HG03108 (cell line): ENCODE data around the gene THAP12.

ENCODE experiments used
- ATAC-seq: cut with Tn5 transposase; IDR thresholded peaks from one replicate; pipeline ENCODE4 v1.9.1; 2021; ENCODE audit warnings: moderate library complexity; ENCODE audit not compliant: unreplicated experiment

Gene THAP12

DNA sequence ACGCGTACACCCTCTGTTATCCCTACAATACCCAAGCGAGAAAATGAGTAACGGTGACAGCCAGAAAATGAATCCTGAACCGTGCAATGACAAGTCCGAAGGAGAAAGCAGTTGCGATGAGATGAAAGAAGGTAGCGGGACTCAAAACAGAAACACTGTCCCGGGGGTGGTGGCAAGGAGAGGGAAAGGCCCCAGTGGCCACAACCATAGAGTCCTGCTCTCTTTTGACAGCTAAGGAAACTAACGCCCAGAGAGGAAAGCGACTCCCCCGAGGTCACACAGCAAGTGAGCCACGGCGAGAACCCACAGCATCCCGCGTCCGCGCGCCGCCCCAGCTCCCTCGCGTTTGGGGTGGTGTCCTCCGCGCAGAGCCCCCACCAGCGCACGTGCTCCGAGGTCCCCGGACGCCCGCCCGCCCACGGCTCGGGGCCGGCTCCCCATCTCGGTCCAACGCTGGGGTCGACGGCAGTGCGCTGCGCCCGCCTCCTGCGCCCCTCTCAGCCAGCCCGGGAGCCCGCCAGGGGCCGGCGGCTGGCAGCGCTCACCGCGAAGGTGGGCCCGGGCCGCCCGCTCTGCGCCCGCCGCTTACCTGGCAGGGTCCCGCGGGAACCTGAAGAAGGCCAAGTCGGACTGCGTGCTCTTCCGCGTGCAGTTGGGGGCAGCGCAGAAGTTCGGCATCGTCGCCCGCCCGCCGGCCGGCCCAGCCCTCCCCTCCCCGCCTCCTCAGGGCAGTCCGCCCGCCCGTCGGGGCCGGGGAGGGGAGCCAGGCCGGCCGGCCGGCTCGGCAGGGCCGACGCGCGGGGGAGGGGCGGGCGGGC is 564 bp downstream of the THAP12 start:
- peak; percentile 1 for ATAC-seq

DNA sequence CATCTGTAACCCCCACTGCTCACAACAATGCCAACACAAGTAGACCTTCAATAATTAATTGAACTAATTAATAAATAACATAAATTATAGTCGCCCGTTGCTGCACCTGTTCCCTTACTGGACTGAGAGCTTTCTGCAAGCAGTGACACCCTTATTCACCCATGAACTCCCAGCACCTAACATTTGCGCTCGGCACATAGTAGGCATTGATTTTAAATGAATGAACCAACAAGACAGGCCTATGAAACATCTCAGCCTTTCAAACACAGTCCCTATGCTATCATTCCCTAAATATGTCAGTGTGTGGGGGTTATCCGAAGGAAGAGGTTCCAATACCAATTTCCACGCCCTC is 1.1 kb downstream of the THAP12 start:
- no peak for ATAC-seq

DNA sequence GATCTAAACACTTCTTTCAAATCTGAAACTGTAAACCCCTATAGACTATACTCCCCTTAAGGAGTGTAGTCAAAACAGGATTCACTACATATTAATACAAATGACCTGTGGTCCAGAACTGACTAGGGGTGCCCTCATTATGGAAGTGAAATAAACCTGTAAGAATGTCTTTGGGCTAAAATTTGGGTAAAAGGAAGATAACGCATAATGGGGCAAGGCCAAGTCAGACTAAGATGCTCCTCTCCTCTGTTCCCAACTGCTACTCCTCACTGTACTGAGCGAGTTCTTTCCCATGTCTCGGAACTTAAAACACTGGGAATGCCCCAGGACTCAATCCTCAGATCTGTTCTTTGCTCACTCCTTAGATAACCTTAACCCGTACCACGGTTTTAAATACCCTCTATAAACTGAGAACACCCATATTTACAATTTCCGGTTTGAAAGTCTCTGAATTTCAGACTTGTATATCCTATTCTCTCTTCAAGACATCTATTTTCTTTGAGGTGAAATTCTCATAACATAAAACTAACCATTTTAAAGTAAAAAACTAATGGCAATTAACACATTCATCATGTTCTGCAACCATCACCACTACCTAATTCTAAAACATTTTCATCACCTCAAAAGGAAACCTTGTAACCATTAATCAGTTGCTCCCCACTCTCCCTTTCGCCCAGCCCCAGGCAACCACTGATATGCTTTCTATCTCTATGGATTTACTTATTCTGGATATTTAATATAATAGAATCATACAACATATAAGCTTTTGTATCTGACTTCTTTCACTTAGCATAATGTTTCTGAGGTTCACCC is 4.0 kb downstream of the THAP12 start:
- no peak for ATAC-seq

DNA sequence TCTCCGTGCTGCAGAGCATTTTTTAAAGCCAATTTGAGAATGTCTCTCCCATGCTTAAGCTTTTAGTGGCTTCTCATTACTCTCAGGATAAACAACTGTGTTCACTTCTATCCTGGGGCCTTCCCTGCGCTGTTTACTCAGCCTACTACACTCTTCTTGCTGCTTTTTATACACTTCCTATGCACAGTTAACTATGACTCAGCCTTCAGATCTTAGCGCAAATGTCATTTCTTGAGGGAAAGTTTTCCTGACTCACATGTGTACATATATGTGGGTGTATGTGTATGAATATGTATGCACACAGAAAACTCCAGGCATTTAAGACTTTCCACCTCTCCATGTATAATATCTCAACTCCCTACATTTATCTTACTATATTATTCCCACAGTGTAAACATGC is 9.8 kb downstream of the THAP12 start:
- peak; percentile 61 for ATAC-seq

DNA sequence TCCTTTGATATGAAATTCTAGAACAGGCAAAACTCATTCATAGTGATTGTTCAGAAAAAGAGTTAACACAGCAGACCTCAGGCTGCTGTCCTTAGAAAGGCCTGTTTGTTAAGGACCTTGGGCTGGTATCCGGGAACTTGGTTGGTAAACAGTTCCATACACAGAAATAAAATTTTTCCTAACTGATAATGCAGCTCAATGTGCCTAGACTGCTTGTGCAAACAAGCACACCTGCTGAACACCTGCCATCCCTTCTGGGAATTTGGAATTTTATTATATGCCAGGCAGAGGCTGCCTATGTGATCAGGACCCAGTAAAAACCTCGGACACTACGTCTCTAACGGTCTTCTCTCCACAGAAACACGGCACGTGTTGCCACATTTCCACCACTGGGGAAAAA is 11.5 kb downstream of the THAP12 start:
- no peak for ATAC-seq

DNA sequence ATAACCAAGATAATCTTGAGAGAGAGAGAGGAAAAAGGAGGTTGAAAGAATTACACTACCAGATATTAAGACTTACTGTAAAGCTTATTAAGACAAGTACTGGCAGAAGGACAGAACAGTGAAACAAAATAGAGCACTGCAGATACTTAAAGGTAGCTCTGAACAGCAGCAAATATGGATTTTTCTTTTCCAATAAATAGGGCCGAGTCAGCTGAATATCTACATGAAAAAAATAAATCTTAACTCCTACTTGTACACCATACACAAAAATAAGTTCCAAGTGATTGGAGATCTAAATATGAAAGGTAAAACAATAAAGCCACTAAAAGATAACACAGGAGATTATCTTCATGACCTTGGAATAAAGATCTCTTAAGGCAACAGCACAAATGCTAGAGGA is 12.4 kb downstream of the THAP12 start:
- no peak for ATAC-seq

DNA sequence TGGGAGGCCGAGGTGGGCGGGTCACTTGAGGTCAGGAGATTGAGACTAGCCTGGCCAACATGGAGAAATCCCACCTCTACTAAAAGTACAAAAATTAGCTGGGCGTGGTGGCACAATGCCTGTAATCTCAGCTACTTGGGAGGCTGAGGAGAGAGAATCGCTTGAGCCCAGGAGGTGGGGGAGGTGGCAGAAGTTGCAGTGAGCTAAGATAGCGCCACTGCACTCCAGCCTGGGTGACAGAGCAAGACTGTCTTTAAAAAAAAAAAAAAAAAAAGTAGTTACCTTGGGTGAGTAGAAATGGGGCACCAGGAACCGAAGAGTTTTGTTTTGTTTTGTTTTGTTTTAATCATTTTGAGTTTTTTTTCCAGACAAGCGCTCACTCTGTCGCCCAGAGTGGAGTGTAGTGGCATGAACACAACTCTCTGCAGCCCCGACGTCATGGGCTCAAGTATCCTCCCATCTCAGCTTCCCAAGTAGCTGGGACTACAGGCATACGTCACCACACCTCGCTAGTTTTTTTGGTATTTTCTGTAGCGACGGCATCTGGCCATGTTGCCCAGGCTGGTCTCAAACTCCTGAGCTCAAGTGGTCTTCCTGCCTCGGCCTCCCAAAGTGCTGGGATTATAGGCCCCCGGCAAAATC is 15.8 kb downstream of the THAP12 start:
- ATAC-seq: no peak

DNA sequence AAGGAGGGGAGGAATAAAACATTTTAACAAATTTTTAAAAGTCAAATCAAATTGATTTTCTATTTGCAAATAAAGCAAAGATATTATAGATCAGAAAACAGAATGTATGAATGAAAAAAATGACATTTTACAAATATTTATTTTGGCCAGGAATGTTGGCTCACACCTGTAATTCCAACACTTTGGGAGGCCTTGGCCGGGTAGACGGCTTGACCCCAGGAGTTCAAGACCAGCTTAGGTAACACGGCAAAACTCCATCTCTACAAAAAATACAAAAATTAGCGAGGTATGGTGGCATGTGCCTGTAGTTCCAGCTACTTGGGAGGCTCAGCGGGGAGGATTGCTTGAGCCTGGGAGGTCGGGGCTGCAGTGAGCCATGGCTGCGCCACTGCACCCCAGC is 18.2 kb downstream of the THAP12 start:
- ATAC-seq: no peak

DNA sequence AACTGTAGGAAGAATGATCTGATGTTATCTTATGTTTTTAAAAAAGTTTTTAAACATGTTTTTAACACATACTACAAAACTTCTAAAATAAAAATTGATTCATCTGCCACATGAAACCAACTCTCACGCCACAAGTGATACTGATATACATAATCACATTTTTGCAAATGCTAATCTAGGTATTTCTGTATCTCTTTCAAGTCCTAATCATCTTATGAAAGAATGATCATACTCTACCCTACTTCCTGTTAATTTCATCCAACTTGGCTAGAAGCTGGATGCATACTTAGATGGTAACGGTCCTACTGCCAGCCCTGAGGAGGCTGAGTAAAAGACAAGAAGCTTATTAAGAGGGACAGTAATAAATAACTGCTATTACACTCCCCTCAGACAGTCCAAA is 19.2 kb downstream of the THAP12 start:
- no peak for ATAC-seq

DNA sequence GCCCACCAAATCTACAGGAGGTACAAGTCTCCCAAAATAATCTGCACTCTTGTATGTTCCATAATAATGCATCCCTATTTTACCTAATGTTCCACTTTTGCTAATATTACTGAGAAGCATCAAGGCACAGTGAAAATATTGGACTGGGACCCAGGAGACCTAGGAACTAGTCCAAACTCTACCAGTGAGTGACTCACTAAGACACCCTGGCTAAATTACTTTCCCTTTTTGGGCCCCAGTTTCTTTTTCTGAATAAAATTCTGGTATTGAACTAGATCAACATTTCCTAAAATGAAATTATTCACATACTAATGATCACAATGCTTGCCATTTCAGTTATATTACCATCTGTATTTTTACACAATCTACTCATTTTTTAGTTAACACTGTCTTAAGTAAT is 19.6 kb downstream of the THAP12 start:
- ATAC-seq: no peak

DNA sequence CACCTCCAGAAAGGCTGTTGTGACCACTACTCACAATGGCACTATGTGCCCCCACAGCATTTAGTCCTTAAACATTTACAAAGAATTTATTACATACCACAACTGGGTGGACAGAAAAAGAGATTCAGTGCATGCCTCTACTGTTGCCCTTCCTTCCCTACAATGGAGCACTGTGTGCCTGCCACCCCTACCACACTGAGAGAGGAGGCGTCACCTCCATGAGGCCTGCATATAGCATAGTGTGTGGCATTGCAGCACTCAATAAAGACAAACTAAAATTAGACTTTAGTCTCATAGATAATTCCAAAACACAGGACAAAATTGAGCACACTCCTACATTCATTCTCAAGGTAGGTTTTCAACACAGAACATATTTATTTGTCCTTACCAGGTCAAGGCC is 25.8 kb downstream of the THAP12 start:
- ATAC-seq: no peak

DNA sequence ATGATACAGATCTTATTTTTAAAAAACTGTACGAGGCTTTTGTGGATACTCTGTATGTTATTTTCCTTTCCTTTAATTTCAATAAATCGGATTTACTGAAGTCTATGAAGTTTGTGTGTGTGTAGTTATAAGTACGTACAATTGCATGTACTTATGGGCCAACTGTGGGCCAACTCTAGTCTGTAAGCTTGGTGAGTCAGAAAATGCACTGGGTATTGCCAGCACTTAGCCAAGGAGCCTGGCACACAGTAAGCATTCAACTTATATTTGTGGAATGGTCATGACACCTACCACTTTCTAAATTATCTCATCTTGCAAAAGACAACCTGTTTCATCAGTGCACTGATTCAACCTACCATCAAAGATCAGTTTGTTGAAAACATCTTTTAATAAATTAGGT is 32.6 kb downstream of the THAP12 start:
- no peak for ATAC-seq

DNA sequence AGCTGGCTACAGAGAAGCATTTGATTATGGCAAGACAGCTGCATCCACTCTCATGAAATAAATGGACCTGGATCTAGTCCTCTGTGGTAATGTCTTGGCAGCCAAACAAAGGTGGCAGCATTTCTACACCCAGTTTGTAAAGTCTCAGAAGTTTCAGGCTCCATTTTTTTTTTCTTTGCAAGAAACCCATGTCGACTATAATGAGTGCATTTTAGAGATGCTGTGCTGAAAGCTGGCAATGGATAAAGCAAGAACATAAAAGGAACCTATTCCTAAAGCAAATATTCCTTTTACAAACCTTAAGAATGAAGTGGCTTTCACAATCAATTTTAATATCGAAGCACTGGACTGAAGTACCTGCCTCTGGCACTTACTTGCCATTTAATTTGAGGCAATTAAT is 33.5 kb downstream of the THAP12 start:
- ATAC-seq: no peak

DNA sequence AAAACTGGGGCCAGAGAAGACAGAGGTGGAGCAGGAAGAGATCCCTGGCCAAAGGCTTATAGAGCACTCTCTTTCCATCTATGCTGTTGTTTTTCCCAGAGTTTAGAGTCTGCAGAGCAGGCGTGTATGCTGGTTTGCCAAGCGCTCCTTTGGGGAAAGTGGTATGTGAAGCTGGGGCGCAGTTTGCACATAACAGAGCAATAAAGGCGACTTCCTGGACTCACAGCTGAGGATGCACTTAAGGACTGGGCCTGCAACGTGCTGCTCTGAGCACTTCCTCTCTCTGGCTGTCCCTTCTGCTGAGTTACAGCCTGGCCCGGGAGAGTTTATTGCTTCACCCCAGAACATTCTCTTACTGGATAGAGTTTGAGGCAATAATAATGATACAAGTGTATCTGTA is 41.7 kb downstream of the THAP12 start:
- ATAC-seq: no peak

DNA sequence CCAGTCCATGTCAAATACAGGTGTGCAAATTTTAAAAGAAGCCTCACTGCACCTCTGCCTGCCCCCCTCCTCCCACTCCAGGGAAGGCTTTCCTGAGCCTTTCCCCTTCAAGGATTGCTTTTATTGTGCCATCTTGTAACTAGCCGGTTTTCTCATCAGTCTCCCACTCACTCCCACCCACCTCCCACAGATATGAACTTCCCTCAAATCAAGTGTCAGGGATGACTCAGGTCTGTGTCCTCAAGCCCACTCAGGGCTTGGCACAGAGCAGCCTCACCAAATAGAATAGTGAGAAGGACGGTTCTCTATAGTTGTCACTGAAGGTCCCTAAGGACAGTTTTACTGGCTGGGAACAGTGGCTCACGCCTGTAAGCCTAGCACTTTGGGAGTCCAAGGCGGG is 43.0 kb downstream of the THAP12 start:
- no peak for ATAC-seq

DNA sequence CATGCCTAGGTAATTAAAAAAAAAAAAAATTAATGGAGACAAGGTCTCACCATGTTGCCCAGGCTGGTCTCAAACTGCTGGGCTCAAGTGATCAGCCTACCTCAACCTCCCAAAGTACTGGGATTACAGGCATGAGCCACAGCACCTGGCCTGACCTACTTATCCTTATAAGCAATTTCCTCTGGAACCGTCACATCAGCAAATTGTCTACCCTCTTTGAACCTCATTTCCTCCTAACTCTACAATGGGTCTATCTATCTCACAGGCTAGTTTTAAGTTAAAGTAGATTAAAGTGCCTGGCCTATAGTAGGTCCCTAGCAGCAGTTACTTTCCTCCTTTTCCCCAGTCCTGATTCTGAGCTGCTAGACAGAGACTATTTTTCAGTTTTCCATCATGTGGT is 43.5 kb downstream of the THAP12 start:
- ATAC-seq: no peak

DNA sequence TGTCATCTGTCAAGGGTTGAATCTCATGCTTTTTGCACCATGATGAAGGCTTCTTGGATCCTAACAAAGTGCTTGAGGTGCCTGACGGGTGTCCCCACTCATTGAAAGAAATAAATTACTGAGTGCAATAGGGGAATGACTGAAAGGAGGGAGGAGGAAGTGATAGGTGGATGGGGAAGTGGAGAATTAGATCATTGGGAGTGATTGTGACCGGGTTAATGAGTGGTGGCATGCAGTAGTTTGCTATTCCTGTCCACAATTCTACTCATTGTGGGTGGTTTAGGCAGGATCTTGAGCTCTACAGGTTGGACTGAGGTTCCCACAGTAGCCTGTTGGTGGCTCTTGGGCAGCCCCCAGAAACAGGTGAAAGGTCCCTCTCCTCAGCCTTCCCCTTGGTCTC is 44.3 kb downstream of the THAP12 start:
- no peak for ATAC-seq

DNA sequence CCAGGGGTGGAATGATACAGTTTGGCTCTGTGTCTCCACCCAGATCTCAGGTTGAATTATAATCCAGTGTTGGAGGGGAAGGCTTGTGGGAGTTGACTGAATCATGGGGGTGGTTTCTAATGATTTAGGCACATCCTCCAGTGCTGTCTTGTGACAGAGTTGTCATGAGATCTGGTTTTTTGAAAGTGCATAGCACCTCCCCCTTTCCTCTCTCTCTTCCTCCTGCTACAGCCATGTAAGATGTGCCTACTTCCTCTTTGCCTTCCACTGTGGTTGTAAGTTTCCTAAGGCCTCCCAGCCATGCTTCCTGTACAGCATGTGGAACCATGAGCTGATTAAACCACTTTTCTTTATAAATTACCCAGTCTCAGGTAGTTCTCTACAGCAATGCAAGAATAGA is 45.1 kb downstream of the THAP12 start:
- ATAC-seq: no peak

DNA sequence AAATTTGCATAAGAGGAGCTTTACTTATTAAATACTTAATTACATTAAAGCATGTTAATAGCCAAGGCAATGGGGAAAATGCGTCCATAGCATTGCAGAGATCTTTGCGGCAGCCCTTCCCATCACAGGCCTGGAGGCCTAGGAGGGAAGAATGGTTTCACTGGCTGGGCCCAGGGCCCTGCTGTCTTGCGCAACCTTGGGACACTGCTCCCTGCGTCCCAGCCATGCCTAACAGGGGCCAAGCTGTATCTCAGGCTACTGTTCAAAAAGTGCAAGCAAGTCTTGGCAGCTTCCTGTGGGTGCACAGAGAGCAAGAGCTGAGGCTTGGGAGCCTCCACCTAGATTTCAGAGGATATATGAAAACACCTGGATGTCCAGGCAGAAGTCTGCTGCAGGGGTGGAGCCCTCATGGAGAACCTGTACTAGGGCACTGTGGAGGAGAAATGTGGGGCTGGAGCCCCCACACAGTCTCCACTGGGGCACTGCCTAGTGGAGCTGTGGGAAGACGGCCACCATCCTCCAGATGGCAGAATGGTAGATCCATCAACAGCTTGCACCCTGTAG is 46.0 kb downstream of the THAP12 start:
- no peak for ATAC-seq

DNA sequence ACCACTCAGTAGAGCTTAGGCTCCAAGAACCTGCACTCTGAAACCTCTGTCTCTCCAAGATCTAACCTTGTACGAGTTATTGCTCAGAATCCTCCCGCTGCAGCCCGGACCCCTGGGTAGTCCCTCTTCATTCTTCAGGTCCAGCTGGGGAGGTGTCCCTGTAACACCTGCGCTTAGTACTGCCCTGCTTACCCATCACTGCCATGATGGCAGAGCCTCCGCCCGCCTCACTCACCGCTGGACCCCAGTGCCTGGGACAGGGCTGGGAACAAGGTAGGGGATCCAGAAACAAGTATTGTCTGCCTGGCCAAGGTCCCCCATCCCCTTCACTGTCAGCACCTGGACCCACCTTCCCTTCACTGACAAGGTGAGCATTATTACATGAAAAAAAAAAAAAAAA is 50.3 kb downstream of the THAP12 start:
- no peak for ATAC-seq

DNA sequence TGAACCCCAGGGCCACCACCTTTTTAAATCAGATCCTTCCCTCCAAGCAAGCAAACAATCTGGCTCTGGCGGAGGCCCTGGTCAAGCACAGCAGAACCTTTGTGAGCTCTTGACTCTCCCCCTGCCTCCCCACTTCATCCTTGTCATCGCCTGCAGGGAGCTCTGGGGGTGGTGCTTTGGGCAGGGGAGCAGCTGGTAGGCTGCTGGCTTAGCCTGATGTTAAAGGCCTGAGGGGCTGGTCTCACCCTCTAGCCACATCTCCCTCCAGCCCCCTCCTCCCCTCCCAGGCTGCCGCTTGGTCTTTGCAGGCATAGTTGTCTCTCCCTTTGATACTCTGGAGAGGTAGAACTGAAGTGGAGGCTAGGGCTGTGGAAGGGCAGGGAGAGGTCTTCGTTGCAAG is 50.9 kb downstream of the THAP12 start:
- no peak for ATAC-seq
